A673 (cell line): ENCODE results near the gene WDR18. TPM values are rescaled to one million over a fixed set of nuclear protein-coding genes. Genes with fewer than 3 reads are reported as not detected.

Source experiments
- BruUV-seq: library from RNA; stranded (reverse); fragments of 400-500 nt; replicated peaks from 2 replicates; lab custom pipeline; 2021; lab: Mats Ljungman, UMichigan
- CTCF ChIA-PET: fragments of 300-600 bp; sonication (Branson Sonifier 250); formaldehyde crosslinking; loops from one replicate; lab custom pipeline; 2022; ENCODE audit warnings: antibody characterized with exemption; lab: Charles Lee
- POLR2A ChIA-PET: fragments of 300-600 bp; sonication (Branson Sonifier 250); formaldehyde crosslinking; loops from one replicate; lab custom pipeline; 2022; ENCODE audit warnings: antibody characterized with exemption; ENCODE audit not compliant: low non-redundant PET; lab: Charles Lee
- DNase-seq: peaks from one replicate; pipeline ENCODE4 v3.0.0-alpha.2; 2015; ENCODE audit warnings: low spot score
- H3K27ac ChIP-seq: fragments of 200-600 bp; sonication (generic); 2 replicates; pipeline ENCODE4 v1.5.1; 2016; ENCODE audit warnings: mixed run types, low read depth, mild to moderate bottlenecking, mixed read lengths, antibody characterized with exemption, low read length; ENCODE audit not compliant: poor library complexity, severe bottlenecking
- H3K27me3 ChIP-seq: fragments of 200-600 bp; sonication (generic); replicated peaks from 2 replicates; pipeline ENCODE4 v1.6.1; 2017; ENCODE audit warnings: mixed run types, low read depth, mild to moderate bottlenecking, mixed read lengths, antibody characterized with exemption, low read length; ENCODE audit not compliant: insufficient read depth, poor library complexity
- H3K36me3 ChIP-seq: fragments of 200-600 bp; sonication (generic); 2 replicates; pipeline ENCODE4 v1.6.1; 2016; ENCODE audit warnings: mixed run types, mild to moderate bottlenecking, mixed read lengths, antibody characterized with exemption, low read length; ENCODE audit not compliant: insufficient read depth, poor library complexity, severe bottlenecking
- H3K4me1 ChIP-seq: fragments of 200-600 bp; sonication (generic); 2 replicates; pipeline ENCODE4 v1.6.1; 2017; ENCODE audit warnings: mixed run types, mild to moderate bottlenecking, mixed read lengths, antibody characterized with exemption, low read length; ENCODE audit not compliant: insufficient read depth, poor library complexity, severe bottlenecking
- H3K4me3 ChIP-seq: fragments of 200-600 bp; sonication (generic); 2 replicates; pipeline ENCODE4 v1.5.1; 2016; ENCODE audit warnings: low read depth, mixed run types, mild to moderate bottlenecking, mixed read lengths, low read length; ENCODE audit not compliant: poor library complexity, severe bottlenecking
- H3K9me3 ChIP-seq: fragments of 200-600 bp; sonication (generic); 2 replicates; pipeline ENCODE4 v1.6.1; 2016; ENCODE audit warnings: mixed run types, low read depth, mild to moderate bottlenecking, mixed read lengths, antibody characterized with exemption, low read length; ENCODE audit not compliant: poor library complexity, severe bottlenecking
- EZH2 ChIP-seq: fragments of 200-600 bp; sonication (generic); IDR thresholded peaks from 2 replicates; pipeline ENCODE4 v1.6.1; 2017; ENCODE audit warnings: borderline replicate concordance, low read depth, mild to moderate bottlenecking, mixed read lengths, antibody characterized with exemption, low read length; ENCODE audit not compliant: poor library complexity, severe bottlenecking
- intact Hi-C: fragments of 100-400 bp; cut with micrococcal nuclease; formaldehyde crosslinking; loops from one replicate; pipeline ENCODE4 v1.10.0; 2022; ENCODE audit not compliant: unreplicated experiment
- total RNA-seq: library from RNA; stranded (reverse); gene quantifications from 2 replicates; pipeline ENCODE4 v1.2.3, GENCODE V29; 2021
- TF ChIP-seq, protein P1 (sequence below): fragments of 300-800, 200-600 bp; sonication (generic); conservative IDR thresholded peaks from 2 replicates; pipeline ENCODE4 v1.5.1; 2017; ENCODE audit warnings: low read depth, mild to moderate bottlenecking, antibody characterized with exemption, low read length, moderate library complexity, mixed read lengths

Gene WDR18
- total RNA-seq, 1 experiment from 2014 or later = 109 TPM

DNA sequence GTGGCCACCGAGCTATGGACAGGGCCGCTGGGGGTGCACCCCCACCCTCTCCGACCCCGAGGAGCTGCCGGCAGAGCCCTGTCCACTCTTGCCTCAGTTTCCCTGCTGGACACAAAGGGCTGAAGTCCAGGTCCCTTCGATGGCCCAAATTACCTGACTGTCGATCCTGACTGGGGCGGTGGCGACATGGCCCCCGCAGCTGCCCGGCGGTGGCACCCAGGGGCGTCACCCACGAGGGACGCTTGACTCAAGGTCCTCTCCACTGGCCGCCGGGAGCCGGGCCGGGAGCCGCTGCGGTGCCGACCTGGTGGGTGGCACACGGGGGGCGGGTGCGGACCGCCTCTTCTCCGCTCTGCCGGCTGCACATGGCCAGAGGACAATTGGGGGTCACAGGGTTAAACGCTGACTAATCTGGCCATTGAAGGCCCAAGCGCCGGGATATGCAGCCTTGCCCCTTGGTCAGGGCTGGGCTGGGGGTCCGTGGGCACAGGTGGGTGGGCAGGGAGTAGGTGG is 42.0 kb upstream of the WDR18 start:
- no peak for DNase-seq
- TF ChIP-seq EZH2 = no peak
- TF ChIP-seq, protein P1, sequence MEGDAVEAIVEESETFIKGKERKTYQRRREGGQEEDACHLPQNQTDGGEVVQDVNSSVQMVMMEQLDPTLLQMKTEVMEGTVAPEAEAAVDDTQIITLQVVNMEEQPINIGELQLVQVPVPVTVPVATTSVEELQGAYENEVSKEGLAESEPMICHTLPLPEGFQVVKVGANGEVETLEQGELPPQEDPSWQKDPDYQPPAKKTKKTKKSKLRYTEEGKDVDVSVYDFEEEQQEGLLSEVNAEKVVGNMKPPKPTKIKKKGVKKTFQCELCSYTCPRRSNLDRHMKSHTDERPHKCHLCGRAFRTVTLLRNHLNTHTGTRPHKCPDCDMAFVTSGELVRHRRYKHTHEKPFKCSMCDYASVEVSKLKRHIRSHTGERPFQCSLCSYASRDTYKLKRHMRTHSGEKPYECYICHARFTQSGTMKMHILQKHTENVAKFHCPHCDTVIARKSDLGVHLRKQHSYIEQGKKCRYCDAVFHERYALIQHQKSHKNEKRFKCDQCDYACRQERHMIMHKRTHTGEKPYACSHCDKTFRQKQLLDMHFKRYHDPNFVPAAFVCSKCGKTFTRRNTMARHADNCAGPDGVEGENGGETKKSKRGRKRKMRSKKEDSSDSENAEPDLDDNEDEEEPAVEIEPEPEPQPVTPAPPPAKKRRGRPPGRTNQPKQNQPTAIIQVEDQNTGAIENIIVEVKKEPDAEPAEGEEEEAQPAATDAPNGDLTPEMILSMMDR = no peak
- Histone ChIP-seq H3K27me3 (no peaks in the 10 kb centered on the region), H3K27ac (no peak overlapping the region), H3K9me3 (no peaks in the 10 kb centered on the region), H3K36me3 (no peaks in the 10 kb centered on the region), H3K4me1 (peaks cover 14% of the 10 kb centered on the region), H3K4me3 (no peak overlapping the region)
- intact Hi-C loops = no loop called here
- BruUV-seq = no TSS peak
- ChIA-PET POLR2A (no interaction called here), CTCF (no interaction called here)

DNA sequence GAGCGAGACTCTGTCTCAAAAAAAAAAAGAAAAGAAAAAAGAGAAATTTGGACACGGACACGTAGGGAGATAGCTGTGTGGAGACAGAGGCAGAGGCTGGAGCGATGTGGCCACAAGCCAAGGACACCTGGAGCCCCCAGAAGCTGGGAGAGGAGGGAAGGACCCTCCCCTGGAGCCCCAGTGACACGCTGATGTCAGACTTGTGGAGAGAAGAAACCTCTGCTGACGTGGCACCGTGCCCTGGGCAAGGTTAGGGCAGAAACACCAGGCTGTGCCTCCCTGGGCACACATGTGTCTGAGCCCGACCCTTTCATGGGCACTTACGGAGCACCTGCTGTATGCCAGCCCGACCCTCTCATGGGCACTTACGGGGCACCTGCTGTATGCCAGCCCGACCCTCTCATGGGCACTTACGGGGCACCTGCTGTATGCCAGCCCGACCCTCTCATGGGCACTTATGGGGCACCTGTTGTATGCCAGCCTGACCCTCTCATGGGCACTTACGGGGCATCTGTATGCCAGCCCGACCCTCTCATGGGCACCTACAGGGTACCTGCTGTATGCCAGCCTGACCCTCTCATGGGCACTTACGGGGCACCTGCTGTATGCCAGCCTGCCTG is 40.5 kb upstream of the WDR18 start:
- no peak for DNase-seq
- CTCF ChIA-PET = no interaction called here
- TF ChIP-seq, protein P1 = no peak
- TF ChIP-seq EZH2 = no peak
- Histone ChIP-seq H3K4me1 (peaks cover 14% of the 10 kb centered on the region), H3K27ac (no peak overlapping the region), H3K9me3 (no peaks in the 10 kb centered on the region), H3K36me3 (no peaks in the 10 kb centered on the region), H3K4me3 (no peak overlapping the region), H3K27me3 (no peaks in the 10 kb centered on the region)
- POLR2A ChIA-PET = no interaction called here
- intact Hi-C loops = no loop called here
- BruUV-seq = no TSS peak

- no peak for DNase-seq
- ChIA-PET CTCF (no interaction called here), POLR2A (interaction anchor here (0.6 kb wide), 1 partner anchor 294 kb away, joined by 9 read pairs; no protein-coding TSS in a partner anchor)
- Histone ChIP-seq H3K4me3 (no peak overlapping the region), H3K27ac (no peak overlapping the region), H3K9me3 (no peaks in the 10 kb centered on the region), H3K27me3 (no peaks in the 10 kb centered on the region), H3K4me1 (peaks cover 14% of the 10 kb centered on the region), H3K36me3 (no peaks in the 10 kb centered on the region)
- intact Hi-C loops = no loop called here
- no TSS peak for BruUV-seq
- TF ChIP-seq, protein P1 = no peak
- TF ChIP-seq EZH2 = no peak
These were observed 40.0 kb upstream of the WDR18 start for GRCh38 chr19:944171-944567.
